ENCODE results near the gene MICALL2.

Gene MICALL2

GRCh38 chr7:1425292-1426136, 33.8 kb downstream of the MICALL2 start:
- no peak for DNase-seq
- in situ Hi-C loops (cut with HindIII; ENCODE audit: low pct_ligation_motif_present, low sequenced_read_pairs): no loop called here

GRCh38 chr7:1424041-1424440, 35.2 kb downstream of the MICALL2 start:
- DNase-seq: no peak
- Histone ChIP-seq H3K27ac (no peak overlapping the region), H3K36me3 (replicated peaks) (no peaks in the 10 kb centered on the region), H3K4me3 (ENCODE audit: low read depth, low read length) (no peak overlapping the region), H3K27me3 (replicated peaks) (peaks cover 13% of the 10 kb centered on the region)
- no peak for TF ChIP-seq CTCF (IDR thresholded peaks at IDR 0.05; ENCODE audit: low read depth, low read length, missing control alignments)
- in situ Hi-C loops (cut with HindIII; ENCODE audit: low pct_ligation_motif_present, low sequenced_read_pairs): no loop called here

More at GRCh38 chr7:1425292-1426136, 33.8 kb downstream of the MICALL2 start:
- Histone ChIP-seq H3K27me3 (replicated peaks) (peaks cover 13% of the 10 kb centered on the region), H3K4me3 (ENCODE audit: low read depth, low read length) (no peak overlapping the region), H3K27ac (no peak overlapping the region), H3K36me3 (replicated peaks) (no peaks in the 10 kb centered on the region)
- no peak for TF ChIP-seq CTCF (IDR thresholded peaks at IDR 0.05; ENCODE audit: low read depth, low read length, missing control alignments)

- in situ Hi-C loops (cut with HindIII; ENCODE audit: low pct_ligation_motif_present, low sequenced_read_pairs): no loop called here
- H3K27ac ChIP-seq: no peak overlapping the region
- DNase-seq: no peak
- H3K4me3 ChIP-seq (ENCODE audit: low read depth, low read length): no peak overlapping the region
- H3K36me3 ChIP-seq (replicated peaks): no peaks in the 10 kb centered on the region
- TF ChIP-seq CTCF (IDR thresholded peaks at IDR 0.05; ENCODE audit: low read depth, low read length, missing control alignments): no peak
- peaks cover 13% of the 10 kb centered on the region for H3K27me3 ChIP-seq (replicated peaks)
Measured at GRCh38 chr7:1423264-1423811, 35.9 kb downstream of the MICALL2 start.

- no peak overlapping the region for H3K4me3 ChIP-seq (ENCODE audit: low read depth, low read length)
- TF ChIP-seq CTCF (IDR thresholded peaks at IDR 0.05; ENCODE audit: low read depth, low read length, missing control alignments): no peak
- no peak for DNase-seq
- H3K36me3 ChIP-seq (replicated peaks): no peaks in the 10 kb centered on the region
- no peak overlapping the region for H3K27ac ChIP-seq
- peaks cover 13% of the 10 kb centered on the region for H3K27me3 ChIP-seq (replicated peaks)
- in situ Hi-C loops (cut with HindIII; ENCODE audit: low pct_ligation_motif_present, low sequenced_read_pairs): no loop called here
Measured at GRCh38 chr7:1422512-1423263, 36.6 kb downstream of the MICALL2 start.

- in situ Hi-C loops (cut with HindIII; ENCODE audit: low pct_ligation_motif_present, low sequenced_read_pairs): no loop called here
- Histone ChIP-seq H3K4me3 (ENCODE audit: low read depth, low read length) (no peak overlapping the region), H3K36me3 (replicated peaks) (no peaks in the 10 kb centered on the region), H3K27ac (no peak overlapping the region), H3K27me3 (replicated peaks) (peaks cover 13% of the 10 kb centered on the region)
- TF ChIP-seq CTCF (IDR thresholded peaks at IDR 0.05; ENCODE audit: low read depth, low read length, missing control alignments): no peak
- DNase-seq: no peak
Measured at GRCh38 chr7:1421946-1422345, 37.3 kb downstream of the MICALL2 start.

Data from brain microvascular endothelial cell (primary cell).